SK-N-MC (cell line): ENCODE measurements around the gene DEPDC1.

Experiments used
- EZH2 ChIP-seq: fragments of 200-600 bp; sonication (generic); IDR thresholded peaks from one replicate; pipeline ENCODE4 v1.6.1; 2017; ENCODE audit warnings: antibody characterized with exemption
- FOXP2 ChIP-seq: optimal IDR thresholded peaks from 2 replicates; pipeline ENCODE3; 2011; ENCODE audit warnings: mild to moderate bottlenecking, moderate library complexity; ENCODE audit not compliant: insufficient read depth; ENCODE audit errors: extremely low read length, control extremely low read depth
- POLR2AphosphoS5 ChIP-seq: IDR thresholded peaks from 2 replicates; pipeline ENCODE4 v1.6.1; 2012; ENCODE audit warnings: mild to moderate bottlenecking, low read depth, low read length, borderline replicate concordance

- no peak for TF ChIP-seq EZH2
- no peak for TF ChIP-seq POLR2AphosphoS5
- no peak for TF ChIP-seq FOXP2
These were observed 15.8 kb downstream of the DEPDC1 start for GRCh38 chr1:68481041-68481440.
